Naive thymus-derived CD4-positive, alpha-beta T cell (primary cell): ENCODE data around the gene GNAL. TPM values are rescaled to one million over a fixed set of nuclear protein-coding genes. Genes with fewer than 3 reads are reported as not detected.
"Not testable (repeated sequence)": the region's sequence is repeated elsewhere in the genome, so short reads cannot be mapped to it uniquely, and the experiment has no call there.

Experiments used
- ATAC-seq: fragments of 150-1000 bp; cut with Tn5 transposase; 2 replicates; pipeline ENCODE4 v1.10.0; 2021; ENCODE audit warnings: mild to moderate bottlenecking, moderate library complexity
- CTCF ChIA-PET: fragments of 350-600 bp; sonication (Branson Sonifier 250); formaldehyde crosslinking; loops from one replicate; lab custom pipeline; 2021; ENCODE audit warnings: antibody characterized with exemption; lab: Charles Lee
- POLR2A ChIA-PET: fragments of 350-600 bp; sonication (Branson Sonifier 250); formaldehyde crosslinking; loops from one replicate; lab custom pipeline; 2021; ENCODE audit warnings: antibody characterized with exemption, inconsistent platforms; lab: Charles Lee
- DNase-seq, 9 donors: peaks; one replicate each; pipeline versions ENCODE4 v3.0.0 to v3.0.0-alpha.2; 2020 to 2022; ENCODE audit warnings: mixed read lengths in 1 of 9
- H3K27ac ChIP-seq: one replicate; pipeline ENCODE4 v1.7.0; 2013; ENCODE audit warnings: mild to moderate bottlenecking, low read depth, low read length, moderate library complexity
- H3K27me3 ChIP-seq, 2 donors: one replicate each; pipeline ENCODE4 v1.7.0; 2013; ENCODE audit warnings: low read length in 2 of 2, mild to moderate bottlenecking in 2 of 2, moderate library complexity in 2 of 2; ENCODE audit not compliant: control insufficient read depth in 2 of 2, insufficient read depth in 2 of 2
- H3K36me3 ChIP-seq, 3 experiments: 1 replicate in 2 of 3; 2 replicates in 1 of 3; pipeline ENCODE4 v1.7.0; 2013; ENCODE audit warnings: low read length in 3 of 3, mild to moderate bottlenecking in 3 of 3, moderate library complexity in 1 of 3; ENCODE audit not compliant: insufficient read depth in 3 of 3, control insufficient read depth in 2 of 3
- H3K4me1 ChIP-seq, 2 donors: one replicate each; pipeline ENCODE4 v1.7.0; 2013; ENCODE audit warnings: low read length in 2 of 2, mild to moderate bottlenecking in 2 of 2, moderate library complexity in 1 of 2; ENCODE audit not compliant: control insufficient read depth in 2 of 2, insufficient read depth in 2 of 2
- H3K4me3 ChIP-seq: 2 replicates; pipeline ENCODE4 v1.7.0; 2013; ENCODE audit warnings: mild to moderate bottlenecking, low read length
- H3K9me3 ChIP-seq, 3 experiments: 1 replicate in 2 of 3; 2 replicates in 1 of 3; pipeline ENCODE4 v1.7.0; 2013; ENCODE audit warnings: low read length in 3 of 3; ENCODE audit not compliant: control insufficient read depth in 2 of 3
- H3K27ac Mint-ChIP-seq, 9 donors: one replicate each; pipeline ENCODE4 v1.8.0; 2020 to 2022; ENCODE audit warnings: mixed read lengths in 9 of 9, mild to moderate bottlenecking in 8 of 9, moderate library complexity in 5 of 9, inconsistent platforms in 2 of 9
- H3K27me3 Mint-ChIP-seq, 5 donors: one replicate each; pipeline ENCODE4 v1.8.0; 2021 to 2022; ENCODE audit warnings: mixed read lengths in 5 of 5, mild to moderate bottlenecking in 1 of 5
- H3K36me3 Mint-ChIP-seq, 5 donors: one replicate each; pipeline ENCODE4 v1.8.0; 2020 to 2022; ENCODE audit warnings: mixed read lengths in 5 of 5, mild to moderate bottlenecking in 3 of 5, inconsistent platforms in 1 of 5
- H3K4me1 Mint-ChIP-seq, 7 donors: one replicate each; pipeline ENCODE4 v1.8.0; 2020 to 2022; ENCODE audit warnings: mixed read lengths in 7 of 7, mild to moderate bottlenecking in 3 of 7, inconsistent platforms in 1 of 7
- H3K4me3 Mint-ChIP-seq, 10 donors: one replicate each; pipeline ENCODE4 v1.8.0; 2020 to 2022; ENCODE audit warnings: mild to moderate bottlenecking in 10 of 10, mixed read lengths in 10 of 10, moderate library complexity in 6 of 10, inconsistent platforms in 2 of 10
- H3K9me3 Mint-ChIP-seq, 11 donors: one replicate each; pipeline ENCODE4 v1.8.0; 2020 to 2022; ENCODE audit warnings: mixed read lengths in 11 of 11, mild to moderate bottlenecking in 4 of 11, inconsistent platforms in 1 of 11, moderate library complexity in 1 of 11
- intact Hi-C, 2 donors: fragments of 100-400 bp; cut with micrococcal nuclease; formaldehyde crosslinking; loops; one replicate each; pipeline ENCODE4 v1.15.1; 2023
- polyA plus RNA-seq, 2 donors: library from polyadenylated mRNA; unstranded; fragments of 300-500 nt; fragmentation: Illumina TruSeq; gene quantifications; one replicate each; pipeline ENCODE4 v1.2.3, GENCODE V29; 2021
- total RNA-seq, 6 experiments: library from RNA in 5 of 6; stranded (reverse) in 5 of 6; gene quantifications; 1 replicate in 5 of 6; 2 replicates in 1 of 6; pipeline ENCODE4 v1.2.3 and lab custom pipeline; 2021 to 2026

GNAL gene
- total and polyA plus RNA-seq, 7 experiments from 2014 or later = 0.09 to 1.4 (median 0.67) TPM

- no peak overlapping the region for H3K27ac ChIP-seq
- H3K4me3 ChIP-seq = no peak overlapping the region
- H3K27me3 ChIP-seq = no peaks in the 10 kb centered on the region
- peaks cover 0 to 7% (median 3%) of the 10 kb centered on the region in 7 donors for H3K4me1 Mint-ChIP-seq
- no peak overlapping the region for H3K4me3 Mint-ChIP-seq
- DNase-seq (no peak), ATAC-seq (no peak)
- H3K36me3 Mint-ChIP-seq = peaks cover 17 to 46% (median 26%) of the 10 kb centered on the region in 5 donors
- no peaks in the 10 kb centered on the region for H3K9me3 ChIP-seq
- intact Hi-C loops = no loop called here
- H3K36me3 ChIP-seq = peaks cover 0 to 73% (median 11%) of the 10 kb centered on the region in 3 experiments
- H3K27me3 Mint-ChIP-seq = no peaks in the 10 kb centered on the region
- CTCF ChIA-PET = no interaction called here
- H3K27ac Mint-ChIP-seq = peak overlapping the region in 1 of 9 donors; percentile 24
- H3K4me1 ChIP-seq = no peaks in the 10 kb centered on the region
- H3K9me3 Mint-ChIP-seq = no peaks in the 10 kb centered on the region
- POLR2A ChIA-PET = interaction anchor here (2.1 kb wide), 1 partner anchor 41 kb away, joined by 5 read pairs; the partner anchor contains the start of gene CHMP1B
Measured at GRCh38 chr18:11891737-11892136, 202.7 kb downstream of the GNAL start.

GRCh38 chr18:11892438-11892837 lies 203.4 kb downstream of the GNAL start:
- H3K4me1 Mint-ChIP-seq, CTCF ChIA-PET, H3K4me3 Mint-ChIP-seq, H3K9me3 Mint-ChIP-seq, H3K27ac Mint-ChIP-seq, intact Hi-C loops, H3K4me1 ChIP-seq, H3K27me3 Mint-ChIP-seq, H3K27ac ChIP-seq, ATAC-seq, H3K9me3 ChIP-seq, H3K27me3 ChIP-seq, H3K4me3 ChIP-seq, DNase-seq: not testable (repeated sequence)
- H3K36me3 ChIP-seq = peaks cover 0 to 66% (median 11%) of the 10 kb centered on the region in 3 experiments
- peaks cover 17 to 48% (median 24%) of the 10 kb centered on the region in 5 donors for H3K36me3 Mint-ChIP-seq
- POLR2A ChIA-PET = interaction anchor here (2.1 kb wide), 1 partner anchor 42 kb away, joined by 5 read pairs; the partner anchor contains the start of gene CHMP1B

- ChIA-PET CTCF (no interaction called here), POLR2A (interaction anchor here (0.9 kb wide), 1 partner anchor 8 kb away, joined by 4 read pairs; no protein-coding TSS in a partner anchor)
- intact Hi-C loops = no loop called here
- H3K27me3 ChIP-seq = no peaks in the 10 kb centered on the region
- H3K27ac ChIP-seq = no peak overlapping the region
- no peaks in the 10 kb centered on the region for H3K4me1 ChIP-seq
- Mint-ChIP-seq H3K9me3 (no peaks in the 10 kb centered on the region), H3K36me3 (peaks cover 12 to 53% (median 30%) of the 10 kb centered on the region in 5 donors), H3K4me1 (peaks cover 0 to 13% (median 6%) of the 10 kb centered on the region in 7 donors), H3K27me3 (no peaks in the 10 kb centered on the region), H3K4me3 (no peak overlapping the region), H3K27ac (no peak overlapping the region)
- DNase-seq (no peak), ATAC-seq (no peak)
- no peak overlapping the region for H3K4me3 ChIP-seq
- H3K36me3 ChIP-seq = peaks cover 0 to 47% (median 0%) of the 10 kb centered on the region in 3 experiments
- H3K9me3 ChIP-seq = no peaks in the 10 kb centered on the region
Measured at GRCh38 chr18:11897781-11898180, 208.7 kb downstream of the GNAL start.

GRCh38 chr18:11899063-11899462 lies 210.0 kb downstream of the GNAL start:
- intact Hi-C loops = no loop called here
- no peaks in the 10 kb centered on the region for H3K9me3 Mint-ChIP-seq
- Histone ChIP-seq H3K27me3 (no peaks in the 10 kb centered on the region), H3K27ac (no peak overlapping the region), H3K4me3 (no peak overlapping the region), H3K36me3 (peaks cover 0 to 46% (median 0%) of the 10 kb centered on the region in 3 experiments), H3K4me1 (no peaks in the 10 kb centered on the region), H3K9me3 (no peaks in the 10 kb centered on the region)
- peaks cover 4 to 15% (median 6%) of the 10 kb centered on the region in 7 donors for H3K4me1 Mint-ChIP-seq
- no peaks in the 10 kb centered on the region for H3K27me3 Mint-ChIP-seq
- DNase-seq (no peak), ATAC-seq (no peak)
- CTCF ChIA-PET = no interaction called here
- H3K27ac Mint-ChIP-seq = peak overlapping the region in 1 of 9 donors; percentile 5
- POLR2A ChIA-PET = interaction anchor here (0.6 kb wide), 1 partner anchor 1942 kb away, joined by 3 read pairs; no protein-coding TSS in a partner anchor
- peaks cover 8 to 48% (median 22%) of the 10 kb centered on the region in 5 donors for H3K36me3 Mint-ChIP-seq
- no peak overlapping the region for H3K4me3 Mint-ChIP-seq

- no peak overlapping the region for H3K4me3 ChIP-seq
- H3K27ac ChIP-seq = no peak overlapping the region
- Mint-ChIP-seq H3K4me3 (no peak overlapping the region), H3K4me1 (peaks cover 5 to 24% (median 18%) of the 10 kb centered on the region in 7 donors), H3K27ac (peak overlapping the region in 3 of 9 donors; percentile 22 to 48 (median 34)), H3K9me3 (no peaks in the 10 kb centered on the region), H3K36me3 (peaks cover 8 to 35% (median 13%) of the 10 kb centered on the region in 5 donors), H3K27me3 (no peaks in the 10 kb centered on the region)
- H3K36me3 ChIP-seq = peaks cover 0 to 36% (median 0%) of the 10 kb centered on the region in 3 experiments
- H3K27me3 ChIP-seq = no peaks in the 10 kb centered on the region
- CTCF ChIA-PET = interaction anchor here (0.7 kb wide), 1 partner anchor 13 kb away, joined by 3 read pairs; no protein-coding TSS in a partner anchor
- ATAC-seq = no peak
- intact Hi-C loops = loop anchor here in 1 of 2 donors (10.0 kb wide), 2 partner anchors 473 to 983 kb away; partner anchors contain the start of genes AFG3L2 and PTPN2
- H3K9me3 ChIP-seq = no peaks in the 10 kb centered on the region
- POLR2A ChIA-PET = interaction anchor here (0.6 kb wide), 1 partner anchor 50 kb away, joined by 3 read pairs; no protein-coding TSS in a partner anchor
- H3K4me1 ChIP-seq = peaks cover 0 to 1% of the 10 kb centered on the region in 2 donors
- no peak for DNase-seq
Measured at GRCh38 chr18:11901826-11902438, 212.9 kb downstream of the GNAL start.

- ChIA-PET POLR2A (interaction anchor here (1.3 kb wide), 1 partner anchor 51 kb away, joined by 5 read pairs; no protein-coding TSS in a partner anchor), CTCF (interaction anchor here (0.7 kb wide), 1 partner anchor 14 kb away, joined by 3 read pairs; no protein-coding TSS in a partner anchor)
- H3K4me3 Mint-ChIP-seq = peak overlapping the region in 1 of 10 donors; percentile 26
Measured at GRCh38 chr18:11902522-11903292, 213.6 kb downstream of the GNAL start.

More at GRCh38 chr18:11902522-11903292, 213.6 kb downstream of the GNAL start:
- Histone ChIP-seq H3K27ac (no peak overlapping the region), H3K27me3 (no peaks in the 10 kb centered on the region), H3K4me3 (no peak overlapping the region), H3K36me3 (peaks cover 0 to 36% (median 0%) of the 10 kb centered on the region in 3 experiments), H3K4me1 (peaks cover 8% of the 10 kb centered on the region in 2 donors), H3K9me3 (no peaks in the 10 kb centered on the region)
- Mint-ChIP-seq H3K36me3 (peaks cover 4 to 28% (median 15%) of the 10 kb centered on the region in 5 donors), H3K4me1 (peaks cover 6 to 32% (median 26%) of the 10 kb centered on the region in 7 donors), H3K27ac (peak overlapping the region in 2 of 9 donors; percentile 5 to 48), H3K9me3 (no peaks in the 10 kb centered on the region), H3K27me3 (no peaks in the 10 kb centered on the region)
- intact Hi-C loops = loop anchor here in 1 of 2 donors (10.0 kb wide), 2 partner anchors 472 to 982 kb away; partner anchors contain the start of genes AFG3L2 and PTPN2
- DNase-seq = no peak
- ATAC-seq = no peak
